ENCODE data around the gene MTFP1. TPM values are rescaled to one million over a fixed set of nuclear protein-coding genes. Genes with fewer than 3 reads are reported as not detected.

MTFP1 gene
- total and polyA plus RNA-seq, 9 of the 15 experiments (the other 6 are each of a cell fraction or from before 2014, with no cell fraction given) = 10.7 to 52.0 (median 30.1) TPM

GRCh38 chr22:30399718-30400117, 25.9 kb upstream of the MTFP1 start:
- DNase-seq (ENCODE audit: extremely low read depth in 1 of 4, low spot score in 3 of 4) (no peak), ATAC-seq (no peak), FAIRE-seq (no peak)
- Histone ChIP-seq H3K36me3 (ENCODE audit: control insufficient read depth, insufficient read depth, low read length) (no peaks in the 10 kb centered on the region), H3K27ac (ENCODE audit: extremely low read depth, low read depth, low read length) (no peak overlapping the region), H3K4me2 (ENCODE audit: insufficient read depth, low read length) (no peak overlapping the region), H3K79me2 (ENCODE audit: control insufficient read depth, insufficient read depth, low read length) (no peaks in the 10 kb centered on the region), H3K4me1 (replicated peaks in 1 of 2; ENCODE audit: control insufficient read depth in 2 of 2, insufficient read depth in 2 of 2, low read length in 2 of 2) (peaks cover 9 to 31% of the 10 kb centered on the region in 2 experiments; a peak in 4 of 5 replicates), H3K9me3 (replicated peaks; ENCODE audit: control insufficient read depth, insufficient read depth, low read depth, low read length) (no peaks in the 10 kb centered on the region), H3K9me1 (ENCODE audit: control insufficient read depth, insufficient read depth, low read length) (no peaks in the 10 kb centered on the region), H3K27me3 (ENCODE audit: control insufficient read depth in 2 of 2, insufficient read depth in 2 of 2, low read length in 2 of 2) (no peaks in the 10 kb centered on the region), H3K4me3 (no peak overlapping the region), H4K20me1 (replicated peaks; ENCODE audit: control insufficient read depth, insufficient read depth, low read length) (0 out of 2 replicates have a peak, but pooled peaks cover 7% of the 10 kb centered on the region), H2AFZ (ENCODE audit: low read depth, low read length) (no peak overlapping the region), H3K9ac (ENCODE audit: insufficient read depth in 1 of 2, low read depth in 2 of 2, low read length in 2 of 2) (no peak overlapping the region)
- BruUV-seq (replicated peaks) = no TSS peak
- ChIA-PET CTCF (ENCODE audit: low intra/inter-chr PET ratio) (no interaction called here), POLR2A (interaction anchor here (0.5 kb wide), 1 partner anchor 22 kb away, joined by 3 read pairs; no protein-coding TSS in a partner anchor)
- TF ChIP-seq BCOR (IDR thresholded peaks at IDR 0.05) (0 out of 2 replicates have a peak, but pooled peaks have one; percentile 13), CBX3 (IDR thresholded peaks at IDR 0.05; ENCODE audit: borderline replicate concordance in 1 of 2, low read length in 2 of 2) (no peak), CHD4 (IDR thresholded peaks at IDR 0.05; ENCODE audit: insufficient read depth, insufficient replicate concordance, low read depth, low read length, poor library complexity, severe bottlenecking) (no peak)
- WGBS (ENCODE audit: insufficient coverage, low coverage, missing lambda C conversion rate) = 69% methylated on average over 4 of the region's 5 CpGs
- intact Hi-C loops (cut with micrococcal nuclease) (no loop called here), in situ Hi-C loops (cut with MboI) (loop anchor here (10.0 to 25.0 kb wide), 2 partner anchors 287 to 355 kb away; no protein-coding TSS in a partner anchor)

- Histone ChIP-seq H3K9ac (ENCODE audit: insufficient read depth in 1 of 2, low read depth in 2 of 2, low read length in 2 of 2) (no peak overlapping the region), H3K4me2 (ENCODE audit: insufficient read depth, low read length) (no peak overlapping the region), H3K27ac (ENCODE audit: extremely low read depth, low read depth, low read length) (no peak overlapping the region), H3K4me3 (no peak overlapping the region), H3K36me3 (ENCODE audit: control insufficient read depth, insufficient read depth, low read length) (no peaks in the 10 kb centered on the region), H3K27me3 (ENCODE audit: control insufficient read depth in 2 of 2, insufficient read depth in 2 of 2, low read length in 2 of 2) (no peaks in the 10 kb centered on the region), H3K4me1 (replicated peaks in 1 of 2; ENCODE audit: control insufficient read depth in 2 of 2, insufficient read depth in 2 of 2, low read length in 2 of 2) (peaks cover 9 to 31% of the 10 kb centered on the region in 2 experiments; a peak in 4 of 5 replicates), H3K9me1 (ENCODE audit: control insufficient read depth, insufficient read depth, low read length) (no peaks in the 10 kb centered on the region), H2AFZ (ENCODE audit: low read depth, low read length) (no peak overlapping the region), H3K9me3 (replicated peaks; ENCODE audit: control insufficient read depth, insufficient read depth, low read depth, low read length) (no peaks in the 10 kb centered on the region), H3K79me2 (ENCODE audit: control insufficient read depth, insufficient read depth, low read length) (no peaks in the 10 kb centered on the region), H4K20me1 (replicated peaks; ENCODE audit: control insufficient read depth, insufficient read depth, low read length) (0 out of 2 replicates have a peak, but pooled peaks cover 7% of the 10 kb centered on the region)
- no TSS peak for BruUV-seq (replicated peaks)
- intact Hi-C loops (cut with micrococcal nuclease) (no loop called here), in situ Hi-C loops (cut with MboI) (no loop called here)
- ChIA-PET POLR2A (interaction anchor here (0.5 kb wide), 1 partner anchor 22 kb away, joined by 3 read pairs; no protein-coding TSS in a partner anchor), CTCF (ENCODE audit: low intra/inter-chr PET ratio) (no interaction called here)
- ATAC-seq (no peak), FAIRE-seq (no peak), DNase-seq (ENCODE audit: extremely low read depth in 1 of 4, low spot score in 3 of 4) (no peak)
- TF ChIP-seq USF1 (CRISPR knock-in tag; IDR thresholded peaks at IDR 0.05) = no peak
- no peak for TF ChIP-seq ZNF134 (CRISPR knock-in tag; conservative IDR thresholded peaks at IDR 0.05)
- TF ChIP-seq ZNF133 (CRISPR knock-in tag; IDR thresholded peaks at IDR 0.05) = no peak
- no peak for TF ChIP-seq TEAD1 (CRISPR knock-in tag; IDR thresholded peaks at IDR 0.05)
- no peak for TF ChIP-seq OTX1 (CRISPR knock-in tag; IDR thresholded peaks at IDR 0.05)
- TF ChIP-seq NONO (IDR thresholded peaks at IDR 0.05; ENCODE audit: low read depth in 2 of 2, low read length in 1 of 2) = no peak
- TF ChIP-seq SMAD3 (CRISPR knock-in tag; conservative IDR thresholded peaks at IDR 0.05) = no peak
- TF ChIP-seq ZNF24 (IDR thresholded peaks at IDR 0.05) = no peak
- 43% methylated on average over 1 of the region's 1 CpG for WGBS (ENCODE audit: insufficient coverage, low coverage, missing lambda C conversion rate)
Measured at GRCh38 chr22:30400159-30400558, 25.4 kb upstream of the MTFP1 start.
